Epidermal melanocyte (primary cell): ENCODE data around the gene DTD1.
"Not testable (repeated sequence)": the region's sequence is repeated elsewhere in the genome, so short reads cannot be mapped to it uniquely, and the experiment has no call there.

Source experiments
- DNase-seq: peaks from one replicate; pipeline ENCODE4 v3.0.0; 2011; ENCODE audit warnings: low spot score; ENCODE audit not compliant: insufficient read length

DTD1 gene

GRCh38 chr20:18739751-18740166 lies 151.9 kb downstream of the DTD1 start:
- DNase-seq, result peak; percentile 36

DNA sequence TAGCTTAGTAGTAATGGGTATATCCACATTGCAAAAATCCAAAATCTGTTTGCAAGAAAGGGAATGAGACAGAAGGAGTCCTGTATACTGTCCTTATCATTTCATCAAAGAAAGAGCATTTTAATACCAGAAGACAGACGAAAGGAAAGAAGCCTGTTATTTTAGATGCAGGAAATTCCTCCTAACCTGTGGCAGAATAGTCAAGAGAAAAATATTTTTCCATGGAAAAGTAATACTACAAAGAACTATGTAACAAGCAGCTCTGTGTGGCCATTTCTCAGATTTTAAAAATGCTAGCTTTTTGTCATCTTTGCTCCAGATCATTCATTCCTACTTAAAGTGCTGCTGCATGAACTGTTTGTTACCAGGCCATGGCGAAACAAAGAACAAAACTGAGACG lies 152.9 kb downstream of the DTD1 start:
- no peak for DNase-seq

GRCh38 chr20:18742841-18743240 lies 155.0 kb downstream of the DTD1 start:
- no peak for DNase-seq

GRCh38 chr20:18743665-18744440 lies 156.0 kb downstream of the DTD1 start:
- DNase-seq, result no peak

DNA sequence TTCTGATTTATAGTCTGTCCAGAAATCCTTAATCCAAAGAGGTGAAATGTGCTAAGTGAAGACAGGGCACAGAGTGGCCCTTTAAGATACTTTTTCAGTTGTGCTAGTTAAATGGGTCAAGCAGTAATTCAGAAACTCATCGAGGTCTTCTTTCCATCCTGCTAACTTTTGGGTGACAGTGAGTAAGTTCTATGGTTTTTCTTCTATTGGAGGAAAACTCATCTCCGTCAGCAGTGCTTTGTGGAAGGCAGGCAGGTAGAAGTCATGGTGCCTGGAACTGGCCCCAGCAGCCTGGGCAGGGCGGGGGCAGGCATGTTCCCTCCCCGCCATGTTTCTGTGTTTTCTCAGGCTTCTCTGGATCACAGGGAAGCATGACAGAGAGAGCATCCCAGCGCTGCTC lies 159.2 kb downstream of the DTD1 start:
- DNase-seq, result no peak

DNA sequence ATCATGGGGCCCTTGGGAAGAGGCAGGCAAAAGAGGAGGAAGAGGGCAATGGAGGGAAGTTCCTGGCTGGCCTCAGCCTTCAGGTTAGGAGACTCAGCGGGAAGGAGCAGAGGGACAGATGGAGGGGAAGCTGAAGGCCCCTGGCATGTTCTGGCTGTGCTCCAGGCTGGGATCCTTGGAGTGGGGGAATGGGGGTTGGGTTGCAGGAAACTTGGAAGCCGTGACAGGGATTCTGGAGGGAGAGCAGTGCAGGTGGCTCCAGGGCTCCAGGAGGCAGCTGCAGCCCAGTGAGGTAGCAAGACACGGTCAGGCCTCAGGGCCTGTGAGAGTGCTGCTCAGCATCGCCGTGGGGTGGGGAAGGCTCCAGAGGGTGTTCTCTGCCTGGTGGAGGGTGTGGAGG lies 161.1 kb downstream of the DTD1 start:
- DNase-seq, result no peak

- DNase-seq, result no peak
These were observed 161.7 kb downstream of the DTD1 start for GRCh38 chr20:18749528-18749927.

DNA sequence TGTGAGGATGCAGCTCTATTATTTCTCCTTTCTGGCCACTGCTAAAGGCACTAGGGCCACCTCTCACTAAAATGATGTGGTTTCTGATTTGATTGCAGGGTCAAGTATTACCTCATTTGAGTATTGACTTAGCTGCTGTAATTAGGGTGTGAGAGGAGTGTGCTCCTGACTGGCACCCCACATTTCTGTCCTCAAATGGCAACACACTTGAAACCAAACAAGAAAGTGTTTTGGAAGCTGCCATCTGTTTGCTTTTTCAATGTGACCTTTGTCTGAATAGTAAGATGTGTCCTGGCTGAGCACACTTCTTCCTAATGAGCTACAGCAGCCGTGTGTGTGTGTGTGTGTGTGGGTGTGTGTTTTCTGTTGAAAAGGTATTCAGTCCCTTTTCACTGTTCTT lies 162.9 kb downstream of the DTD1 start:
- DNase-seq, result no peak

DNA sequence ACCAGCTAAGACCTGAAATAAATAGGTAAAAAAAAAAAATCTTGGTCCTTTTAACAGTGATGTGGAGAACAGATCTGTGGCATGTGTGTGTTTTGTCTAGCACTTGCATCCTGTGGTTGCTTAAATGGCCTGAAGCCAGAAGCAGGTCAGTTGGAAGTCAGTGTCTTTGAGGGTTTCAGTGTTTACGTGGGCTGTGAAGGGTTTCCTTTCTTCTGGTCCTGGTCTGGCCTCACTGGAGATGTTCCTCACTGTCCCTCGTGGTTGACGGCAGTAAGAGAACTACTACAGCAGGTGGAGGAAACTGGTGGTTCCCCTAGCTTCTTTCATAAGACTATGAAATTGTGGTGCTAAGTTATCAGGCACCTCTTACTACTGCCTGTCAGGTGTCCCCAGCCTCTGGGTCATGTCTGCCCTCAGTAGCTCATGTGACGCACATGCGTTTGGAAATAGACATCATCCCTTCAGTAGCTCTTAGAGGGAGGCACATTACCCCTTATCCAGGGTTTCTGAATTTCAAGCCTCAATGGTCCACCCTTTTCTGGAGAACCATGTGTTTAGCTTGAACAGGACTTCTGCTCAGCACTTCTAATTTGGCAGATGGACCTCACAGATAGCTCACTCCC lies 166.3 kb downstream of the DTD1 start:
- DNase-seq, result no peak

- no peak for DNase-seq
These were observed 166.8 kb downstream of the DTD1 start for GRCh38 chr20:18754653-18755045.

DNA sequence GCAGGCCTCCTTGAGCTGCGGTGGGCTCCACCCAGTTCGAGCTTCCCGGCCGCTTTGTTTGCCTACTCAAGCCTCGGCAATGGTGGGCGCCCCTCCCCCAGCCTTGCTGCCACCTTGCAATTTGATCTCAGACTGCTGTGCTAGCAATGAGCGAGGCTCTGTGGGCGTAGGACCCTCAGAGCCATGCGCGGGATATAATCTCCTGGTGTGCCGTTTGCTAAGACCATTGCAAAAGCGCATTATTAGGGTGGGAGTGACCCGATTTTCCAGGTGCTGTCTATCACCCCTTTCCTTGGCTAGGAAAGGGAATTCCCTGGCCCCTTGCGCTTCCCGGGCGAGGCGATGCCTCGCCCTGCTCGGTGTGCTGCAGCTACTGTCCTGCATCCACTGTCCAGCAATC lies 173.0 kb downstream of the DTD1 start:
- DNase-seq, result not testable (repeated sequence)

DNA sequence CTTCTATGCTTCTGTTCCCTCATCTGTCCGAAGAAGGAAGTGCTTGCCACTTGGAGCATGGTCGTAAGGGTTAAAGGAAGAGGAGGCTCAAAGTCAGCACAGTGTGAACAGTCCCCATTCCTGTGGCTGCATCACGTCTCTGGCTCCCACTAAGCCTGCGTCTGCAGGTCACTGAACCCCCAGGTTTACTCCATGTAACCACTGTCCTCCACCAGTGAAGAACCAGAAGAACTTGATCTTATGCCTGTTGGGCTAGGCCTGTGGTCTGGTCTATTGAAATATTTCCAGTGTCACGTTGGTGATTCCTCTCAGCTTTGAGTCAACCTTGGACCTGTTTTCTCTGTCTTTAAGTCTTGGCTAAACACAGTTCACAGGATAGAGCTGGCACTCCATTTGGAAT lies 179.8 kb downstream of the DTD1 start:
- no peak for DNase-seq

DNA sequence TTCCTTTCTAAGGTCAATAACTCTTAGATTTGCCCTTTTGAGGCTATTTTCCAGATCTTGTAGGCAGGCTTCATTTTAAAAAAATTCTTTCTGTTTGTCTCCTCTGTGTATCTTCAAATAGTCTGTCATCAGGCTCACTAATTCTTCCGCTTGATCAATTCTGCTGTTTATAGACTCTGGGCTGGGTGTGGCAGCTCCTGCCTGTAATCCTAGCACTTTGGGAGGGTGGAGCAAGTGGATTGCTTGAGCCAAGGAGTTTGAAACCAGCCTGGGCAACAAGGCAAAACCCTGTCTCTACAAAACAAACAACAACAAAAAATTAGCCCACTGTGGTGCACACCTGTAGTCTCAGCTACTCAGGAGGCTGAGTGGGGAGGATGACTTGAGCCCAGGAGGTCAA lies 185.7 kb downstream of the DTD1 start:
- no peak for DNase-seq

- no peak for DNase-seq
These were observed 186.4 kb downstream of the DTD1 start for GRCh38 chr20:18774207-18774606.

GRCh38 chr20:18775633-18776032 lies 187.8 kb downstream of the DTD1 start:
- no peak for DNase-seq

DNA sequence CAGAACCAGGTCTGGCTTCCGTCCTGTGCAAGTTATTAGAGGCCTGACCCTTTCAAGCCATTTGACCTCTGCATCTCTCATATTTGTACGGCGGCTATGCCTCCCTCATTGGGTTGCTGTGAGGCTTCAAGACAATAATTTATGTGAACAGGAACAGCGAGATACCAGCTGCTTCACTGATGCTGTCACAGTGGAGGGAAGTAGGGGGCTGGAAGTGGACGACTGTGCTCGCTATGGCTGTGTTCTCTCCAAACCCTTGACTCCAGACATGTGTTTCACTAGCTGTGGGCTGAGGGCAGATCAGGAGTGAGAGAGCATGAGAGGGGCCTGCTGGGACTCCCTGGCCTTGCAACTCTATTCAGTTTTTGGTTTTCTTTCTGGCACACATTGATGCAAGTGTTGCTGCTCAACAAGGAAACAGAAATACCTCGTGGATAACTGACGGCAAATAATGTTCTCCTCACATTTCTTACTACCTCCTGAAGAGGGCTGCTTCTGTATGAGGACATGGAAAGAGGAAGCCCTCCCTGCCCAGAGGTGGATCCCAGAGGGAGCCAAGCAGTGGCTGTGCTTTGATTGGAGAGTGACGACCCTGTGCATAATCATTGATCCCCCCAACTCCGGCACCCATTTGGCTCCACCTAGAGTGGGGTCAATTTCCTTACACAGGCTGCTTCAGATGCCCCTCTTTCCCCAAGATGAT lies 191.0 kb downstream of the DTD1 start:
- DNase-seq, result no peak

DNA sequence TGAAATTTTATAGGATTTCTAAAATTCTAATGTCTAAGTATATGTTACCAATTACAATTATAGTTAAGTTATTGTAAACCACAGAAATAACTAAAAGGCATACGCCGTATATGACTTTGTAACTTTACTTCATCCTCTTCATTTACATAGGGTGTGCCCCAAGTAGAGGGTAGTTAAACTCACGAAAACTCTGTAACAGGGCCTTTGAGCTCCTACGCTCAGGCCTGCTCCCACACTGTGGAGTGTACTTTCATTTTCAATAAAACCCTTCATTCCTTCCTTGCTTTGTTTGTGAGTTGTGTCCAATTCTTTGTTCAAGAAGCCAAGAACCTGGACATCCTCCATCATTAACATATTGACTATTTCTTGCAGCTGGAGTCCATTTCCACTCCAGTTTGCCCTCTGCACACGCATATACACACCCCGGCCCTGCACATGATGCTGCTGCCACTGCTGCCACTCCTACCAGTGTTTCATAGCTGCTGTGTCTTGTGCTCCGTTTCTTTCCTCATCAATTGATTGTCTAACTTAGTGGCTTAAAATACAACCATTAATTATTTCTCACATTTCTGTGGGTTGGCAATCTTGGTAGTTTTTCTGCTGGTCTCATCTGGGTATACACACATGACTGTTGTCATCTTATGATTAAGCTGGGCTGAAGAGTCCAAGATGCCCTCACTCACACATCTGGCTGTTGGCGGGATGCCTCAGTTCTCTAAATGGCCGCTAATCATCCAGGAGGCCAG lies 192.7 kb downstream of the DTD1 start:
- DNase-seq, result no peak

- no peak for DNase-seq
These were observed 193.7 kb downstream of the DTD1 start for GRCh38 chr20:18781509-18781908.

DNA sequence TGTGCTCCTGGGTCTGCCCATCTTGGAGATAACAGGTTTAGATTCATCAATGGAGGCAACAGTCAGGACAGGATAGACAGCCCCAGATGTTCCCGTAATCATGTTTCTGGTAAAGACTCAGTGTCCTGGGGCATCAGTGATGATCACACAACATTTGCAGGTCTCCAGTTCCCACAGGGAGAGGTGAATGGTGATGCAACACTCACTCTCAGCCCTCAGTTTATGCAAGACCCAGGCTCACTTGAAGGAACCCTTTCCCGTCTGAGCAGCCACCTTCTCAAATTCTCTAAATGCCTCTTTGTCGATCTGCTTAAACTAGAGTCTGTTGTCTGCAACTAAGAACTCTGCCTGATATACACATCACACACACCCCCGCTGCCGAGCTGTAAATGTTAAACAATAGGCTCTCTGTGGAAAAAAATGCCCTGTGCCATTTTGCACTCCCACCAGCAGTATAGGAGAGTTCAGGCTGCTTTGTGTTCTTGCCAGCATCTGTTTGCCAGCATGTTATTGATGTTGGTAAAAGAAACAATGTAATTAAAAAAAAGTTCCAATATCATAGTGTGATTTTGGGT lies 195.6 kb downstream of the DTD1 start:
- no peak for DNase-seq

GRCh38 chr20:18787046-18787445 lies 199.2 kb downstream of the DTD1 start:
- DNase-seq, result not testable (repeated sequence)

GRCh38 chr20:18788021-18788420 lies 200.2 kb downstream of the DTD1 start:
- DNase-seq, result no peak

DNA sequence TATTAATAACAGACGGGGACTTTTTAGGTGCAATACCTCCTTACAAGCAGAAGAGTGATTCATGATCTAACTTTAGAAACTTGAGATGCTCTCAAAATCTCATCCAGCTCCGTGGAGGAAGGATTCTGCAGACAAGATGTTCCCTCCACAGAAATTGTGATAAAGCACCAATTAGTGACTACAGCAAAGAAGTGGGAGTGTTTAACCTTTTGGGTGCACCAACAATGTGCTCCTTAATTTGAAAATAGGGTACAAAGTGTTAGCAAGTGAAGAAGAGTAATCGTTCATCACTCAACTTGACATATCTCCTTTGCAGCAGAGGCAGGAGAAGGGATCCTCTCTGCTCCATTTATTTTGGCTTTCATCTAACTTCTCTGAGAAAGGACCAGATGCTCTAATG lies 202.9 kb downstream of the DTD1 start:
- DNase-seq, result no peak
